A549 (cell line): ENCODE results near the gene REEP6. TPM values are rescaled to one million over a fixed set of nuclear protein-coding genes. Genes with fewer than 3 reads are reported as not detected.

Experiments used
- ATAC-seq, 2 experiments: fragments of 200-7000 bp in 1 of 2; fragments of >200 bp in 1 of 2; cut with Nextera tagmentation in 1 of 2; cut with Tn5 transposase in 1 of 2; 3 replicates each; pipeline versions ENCODE4 v1.8.0 to v1.9.1; 2018 to 2020; ENCODE audit warnings: mild to moderate bottlenecking in 1 of 2, moderate library complexity in 1 of 2
- CTCF ChIA-PET: fragments of 300-600 bp; sonication (Branson Sonifier 250); formaldehyde crosslinking; extraction: SDS; loops from one replicate; lab custom pipeline; 2021; ENCODE audit warnings: antibody characterized with exemption, inconsistent platforms; lab: Yijun Ruan, JAX
- POLR2A ChIA-PET: fragments of 350-600 bp; formaldehyde crosslinking; extraction: SDS; loops from one replicate; lab custom pipeline; 2021; ENCODE audit warnings: antibody characterized with exemption, inconsistent platforms; lab: Yijun Ruan, JAX
- DNase-seq, 2 experiments: peaks; one replicate each; pipeline versions ENCODE4 v3.0.0 to v3.0.0-alpha.2; 2011 to 2016; ENCODE audit warnings: low read depth in 1 of 2, low spot score in 1 of 2
- FAIRE-seq: peaks from 2 replicates; lab custom pipeline; 2011; peaks lifted over from hg19 to GRCh38; lab: Jason Lieb, UNC
- H3K27ac ChIP-seq, 2 experiments: fragments of >200 bp; sonication (Bioruptor Twin); formaldehyde crosslinking; 3 replicates each; pipeline ENCODE4 v1.5.1; 2016 to 2017
- H3K4me1 ChIP-seq: fragments of >200 bp; sonication (Bioruptor Twin); formaldehyde crosslinking; 3 replicates; pipeline ENCODE4 v1.6.1; 2016
- H3K4me2 ChIP-seq: fragments of >200 bp; sonication (Bioruptor Twin); formaldehyde crosslinking; 3 replicates; pipeline ENCODE4 v1.6.1; 2016
- H3K4me3 ChIP-seq: fragments of >200 bp; sonication (Bioruptor Twin); formaldehyde crosslinking; 3 replicates; pipeline ENCODE4 v1.5.1; 2016
- H3K9me3 ChIP-seq: fragments of >200 bp; sonication (Bioruptor Twin); formaldehyde crosslinking; 3 replicates; pipeline ENCODE4 v1.6.1; 2016
- CEBPB ChIP-seq, 2 experiments: fragments of >200 bp in 1 of 2; sonication (Bioruptor Twin) in 1 of 2; formaldehyde crosslinking in 1 of 2; IDR thresholded peaks; 2 replicates each; pipeline ENCODE4 v1.6.1; 2012 to 2016
- CHD2 ChIP-seq: fragments of 150-350 bp; IDR thresholded peaks from 2 replicates; pipeline ENCODE4 v1.6.1; 2014; ENCODE audit warnings: low read length; ENCODE audit not compliant: partially characterized antibody
- CHD4 ChIP-seq: fragments of 200-600 bp; sonication (generic); IDR thresholded peaks from 2 replicates; pipeline ENCODE4 v1.6.1; 2016; ENCODE audit warnings: antibody characterized with exemption, mild to moderate bottlenecking, borderline replicate concordance
- EP300 ChIP-seq, 2 experiments: fragments of >200 bp; sonication (Bioruptor Twin); formaldehyde crosslinking; IDR thresholded peaks; 2 replicates in 1 of 2; 3 replicates in 1 of 2; pipeline ENCODE4 v1.6.1; 2016 to 2017
- ESRRA ChIP-seq: fragments of 150-350 bp; IDR thresholded peaks from 2 replicates; pipeline ENCODE4 v1.6.1; 2014; ENCODE audit warnings: mild to moderate bottlenecking, low read length, borderline replicate concordance
- FOSB ChIP-seq: fragments of 250-450 bp; sonication (Bioruptor Pico); IDR thresholded peaks from 2 replicates; pipeline ENCODE4 v1.5.0; 2020; ENCODE audit warnings: mild to moderate bottlenecking, moderate library complexity
- FOSL2 ChIP-seq, 2 experiments: fragments of 450-650 bp in 1 of 2; fragments of >200 bp in 1 of 2; sonication (Bioruptor Twin) in 1 of 2; formaldehyde crosslinking; IDR thresholded peaks; 2 replicates each; pipeline versions ENCODE4 v1.5.0 to v1.6.1; 2016 to 2020; ENCODE audit warnings: mild to moderate bottlenecking in 1 of 2, moderate library complexity in 1 of 2
- FOXS1 ChIP-seq: fragments of 250-450 bp; sonication (Bioruptor Pico); IDR thresholded peaks from 2 replicates; pipeline ENCODE4 v1.5.0; 2020; ENCODE audit warnings: mild to moderate bottlenecking, moderate library complexity
- GATA3 ChIP-seq: IDR thresholded peaks from 2 replicates; pipeline ENCODE4 v1.6.1; 2012; ENCODE audit warnings: borderline replicate concordance
- JUN ChIP-seq, 2 experiments: fragments of >200 bp; sonication (Bioruptor Twin); formaldehyde crosslinking; IDR thresholded peaks; 2 replicates in 1 of 2; 3 replicates in 1 of 2; pipeline ENCODE4 v1.6.1; 2016 to 2017
- JUNB ChIP-seq: fragments of >200 bp; sonication (Bioruptor Twin); formaldehyde crosslinking; IDR thresholded peaks from 2 replicates; pipeline ENCODE4 v1.6.1; 2016
- KDM5A ChIP-seq: fragments of 200-600 bp; sonication (generic); IDR thresholded peaks from 2 replicates; pipeline ENCODE4 v1.6.1; 2016; ENCODE audit warnings: antibody characterized with exemption, mild to moderate bottlenecking
- POLR2A ChIP-seq: IDR thresholded peaks from 2 replicates; pipeline ENCODE4 v1.6.1; 2012; ENCODE audit warnings: mild to moderate bottlenecking, low read length
- POLR2AphosphoS2 ChIP-seq: conservative IDR thresholded peaks from 2 replicates; pipeline ENCODE4 v1.6.1; 2012; ENCODE audit warnings: low read length, improper control_type of control experiment, inconsistent platforms
- RAD21 ChIP-seq, 2 experiments: fragments of >200 bp in 1 of 2; sonication (Bioruptor Twin) in 1 of 2; formaldehyde crosslinking in 1 of 2; IDR thresholded peaks in 1 of 2; conservative IDR thresholded peaks in 1 of 2; 2 replicates in 1 of 2; 3 replicates in 1 of 2; pipeline ENCODE4 v1.6.1; 2012 to 2018; ENCODE audit warnings: inconsistent platforms in 1 of 2
- ZC3H11A ChIP-seq: fragments of 450-650 bp; IDR thresholded peaks from 2 replicates; pipeline ENCODE4 v1.6.1; 2014; ENCODE audit warnings: antibody characterized with exemption, mild to moderate bottlenecking
- ZSCAN20 ChIP-seq: fragments of 250-450 bp; sonication (Bioruptor Pico); IDR thresholded peaks from 2 replicates; pipeline ENCODE4 v1.8.0; 2022; ENCODE audit warnings: mild to moderate bottlenecking, moderate library complexity
- WGBS: methylation state at CpG from one replicate; pipeline ENCODE4 v1.1.6; 2017; ENCODE audit errors: missing lambda C conversion rate; 5-methylcytosine and 5-hydroxymethylcytosine counted together
- polyA plus RNA-seq, 4 experiments: library from polyadenylated mRNA; depleted of rRNA in 3 of 4; stranded (reverse); fragments of >200 nt; fragmentation: RNase III in 1 of 4; extraction: RNeasy Plus Mini Kit Qiagen cat#74134 plus additional on column Dnase treatment in 1 of 4; gene quantifications; 2 replicates in 3 of 4; 3 replicates in 1 of 4; pipeline ENCODE4 v1.2.3, GENCODE V29; 2011 to 2017
- TF ChIP-seq, protein P1 (sequence below): fragments of 250-450 bp; sonication (Bioruptor Pico); IDR thresholded peaks from 2 replicates; pipeline ENCODE4 v1.5.0; 2020; ENCODE audit warnings: low read depth, mild to moderate bottlenecking, moderate library complexity
- TF ChIP-seq, protein P2 (sequence below): fragments of 450-650 bp; IDR thresholded peaks from 2 replicates; pipeline ENCODE4 v1.6.1; 2014; ENCODE audit warnings: antibody characterized with exemption
- TF ChIP-seq, protein P3 (sequence below): fragments of >200 bp; sonication (Bioruptor Twin); formaldehyde crosslinking; IDR thresholded peaks from 3 replicates; pipeline ENCODE4 v1.5.1; 2016
- TF ChIP-seq, protein P4 (sequence below): IDR thresholded peaks from 2 replicates; pipeline ENCODE4 v1.6.1; 2012

The REEP6 gene
- polyA plus RNA-seq, 2 of the 4 experiments (the other 2 are of a cell fraction), result 1.8 to 4.8 TPM

DNA sequence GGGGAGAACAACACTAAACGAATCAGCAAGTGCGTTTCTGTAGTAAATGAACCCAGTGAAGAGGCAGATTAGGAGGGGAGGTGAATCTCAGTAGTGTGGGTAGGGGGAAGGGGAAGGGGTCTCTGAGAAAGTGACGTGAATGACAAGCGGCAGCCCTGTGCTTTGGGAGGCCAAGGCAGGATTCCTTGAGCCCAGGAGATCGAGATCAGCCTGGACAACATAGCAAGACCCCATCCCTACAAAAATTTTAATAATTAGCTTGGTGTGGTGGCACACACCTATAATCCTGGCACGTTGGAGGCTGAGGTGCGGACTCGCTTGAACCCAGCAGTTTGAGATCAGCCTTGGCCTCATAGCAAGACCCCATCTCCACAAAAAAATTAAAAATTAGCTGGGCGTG lies 41.0 kb downstream of the REEP6 start:
- TF ChIP-seq POLR2A (no peak), KDM5A (no peak), ESRRA (no peak), FOSL2 (IDR thresholded peaks at IDR 0.05) (no peak), FOSL2 (CRISPR knock-in tag; IDR thresholded peaks at IDR 0.05) (no peak), JUNB (no peak), RAD21 (conservative IDR thresholded peaks at IDR 0.05 in 1 of 2, IDR thresholded peaks at IDR 0.05 in 1 of 2) (no peak), POLR2AphosphoS2 (no peak), ZC3H11A (no peak)
- TF ChIP-seq, protein P1, sequence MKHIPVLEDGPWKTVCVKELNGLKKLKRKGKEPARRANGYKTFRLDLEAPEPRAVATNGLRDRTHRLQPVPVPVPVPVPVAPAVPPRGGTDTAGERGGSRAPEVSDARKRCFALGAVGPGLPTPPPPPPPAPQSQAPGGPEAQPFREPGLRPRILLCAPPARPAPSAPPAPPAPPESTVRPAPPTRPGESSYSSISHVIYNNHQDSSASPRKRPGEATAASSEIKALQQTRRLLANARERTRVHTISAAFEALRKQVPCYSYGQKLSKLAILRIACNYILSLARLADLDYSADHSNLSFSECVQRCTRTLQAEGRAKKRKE (CRISPR knock-in tag), result no peak
- TF ChIP-seq, protein P2, sequence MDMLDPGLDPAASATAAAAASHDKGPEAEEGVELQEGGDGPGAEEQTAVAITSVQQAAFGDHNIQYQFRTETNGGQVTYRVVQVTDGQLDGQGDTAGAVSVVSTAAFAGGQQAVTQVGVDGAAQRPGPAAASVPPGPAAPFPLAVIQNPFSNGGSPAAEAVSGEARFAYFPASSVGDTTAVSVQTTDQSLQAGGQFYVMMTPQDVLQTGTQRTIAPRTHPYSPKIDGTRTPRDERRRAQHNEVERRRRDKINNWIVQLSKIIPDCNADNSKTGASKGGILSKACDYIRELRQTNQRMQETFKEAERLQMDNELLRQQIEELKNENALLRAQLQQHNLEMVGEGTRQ, result no peak
- ATAC-seq (no peak), DNase-seq (no peak), FAIRE-seq (no peak)
- WGBS, result 77% methylated on average over 9 of the region's 9 CpGs
- Histone ChIP-seq H3K4me1 (no peaks in the 10 kb centered on the region), H3K9me3 (0 out of 3 replicates have a peak, but pooled peaks cover 3% of the 10 kb centered on the region), H3K4me2 (no peak overlapping the region), H3K4me3 (no peak overlapping the region), H3K27ac (no peak overlapping the region)
- CTCF ChIA-PET, result no interaction called here
- POLR2A ChIA-PET, result no interaction called here

DNA sequence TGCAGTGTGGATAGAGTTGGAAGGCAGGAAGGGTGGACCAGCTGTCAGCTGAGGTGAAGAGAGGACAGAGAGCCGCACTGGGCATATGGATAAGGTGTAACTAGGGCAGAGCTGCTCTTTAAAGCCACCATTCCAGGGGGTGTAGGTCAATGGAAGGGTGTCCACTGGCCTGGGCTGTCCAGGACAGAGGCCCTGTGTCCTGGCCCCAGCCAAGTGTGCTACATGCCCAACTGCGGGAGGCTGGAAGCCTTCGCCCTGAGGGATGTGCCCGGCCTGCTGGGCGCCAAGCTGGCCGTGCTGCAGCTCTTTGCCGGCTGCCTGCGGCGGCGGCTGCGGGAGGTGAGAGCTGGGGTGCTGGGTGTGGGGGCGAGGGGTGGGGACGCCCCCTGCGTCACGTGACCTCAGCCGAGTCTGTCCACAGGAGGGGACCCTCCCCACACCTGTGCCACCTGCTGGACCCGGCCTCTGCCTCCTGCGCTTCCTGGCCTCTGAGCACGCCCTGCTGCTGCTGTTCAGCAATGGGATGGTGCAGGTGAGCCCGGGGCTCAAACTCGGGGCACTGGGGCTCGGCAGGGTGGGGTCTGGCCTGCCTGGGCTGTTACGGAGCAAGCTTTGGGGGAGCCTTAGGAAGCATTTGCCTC lies 42.6 kb downstream of the REEP6 start:
- no peak overlapping the region for H3K4me3 ChIP-seq
- DNase-seq, result no peak
- WGBS, result 75% methylated on average over 4 of the region's 23 CpGs
- no peaks in the 10 kb centered on the region for H3K4me1 ChIP-seq
- peak; percentile 44 to 49; a peak in 3 of 6 replicates for ATAC-seq
- ChIA-PET CTCF (interaction anchor here (1.0 to 3.4 kb wide), 3 partner anchors 8 to 33 kb away, joined by 3 to 19 read pairs (median 6); no protein-coding TSS in a partner anchor), POLR2A (no interaction called here)
- no peak for FAIRE-seq
- H3K27ac ChIP-seq, result no peak overlapping the region
- H3K4me2 ChIP-seq, result no peak overlapping the region
- no peak for TF ChIP-seq GATA3
- TF ChIP-seq, protein P3, sequence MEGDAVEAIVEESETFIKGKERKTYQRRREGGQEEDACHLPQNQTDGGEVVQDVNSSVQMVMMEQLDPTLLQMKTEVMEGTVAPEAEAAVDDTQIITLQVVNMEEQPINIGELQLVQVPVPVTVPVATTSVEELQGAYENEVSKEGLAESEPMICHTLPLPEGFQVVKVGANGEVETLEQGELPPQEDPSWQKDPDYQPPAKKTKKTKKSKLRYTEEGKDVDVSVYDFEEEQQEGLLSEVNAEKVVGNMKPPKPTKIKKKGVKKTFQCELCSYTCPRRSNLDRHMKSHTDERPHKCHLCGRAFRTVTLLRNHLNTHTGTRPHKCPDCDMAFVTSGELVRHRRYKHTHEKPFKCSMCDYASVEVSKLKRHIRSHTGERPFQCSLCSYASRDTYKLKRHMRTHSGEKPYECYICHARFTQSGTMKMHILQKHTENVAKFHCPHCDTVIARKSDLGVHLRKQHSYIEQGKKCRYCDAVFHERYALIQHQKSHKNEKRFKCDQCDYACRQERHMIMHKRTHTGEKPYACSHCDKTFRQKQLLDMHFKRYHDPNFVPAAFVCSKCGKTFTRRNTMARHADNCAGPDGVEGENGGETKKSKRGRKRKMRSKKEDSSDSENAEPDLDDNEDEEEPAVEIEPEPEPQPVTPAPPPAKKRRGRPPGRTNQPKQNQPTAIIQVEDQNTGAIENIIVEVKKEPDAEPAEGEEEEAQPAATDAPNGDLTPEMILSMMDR, result no peak
- TF ChIP-seq FOSB (CRISPR knock-in tag), result no peak
- TF ChIP-seq JUN (IDR thresholded peaks at IDR 0.05), result no peak
- TF ChIP-seq FOXS1 (CRISPR knock-in tag), result no peak
- TF ChIP-seq CHD4, result no peak
- TF ChIP-seq ESRRA, result no peak
- no peak for TF ChIP-seq EP300 (IDR thresholded peaks at IDR 0.05)
- TF ChIP-seq CEBPB (IDR thresholded peaks at IDR 0.05), result no peak
- no peak for TF ChIP-seq CHD2
- no peak for TF ChIP-seq POLR2A
- no peak for TF ChIP-seq JUNB
- TF ChIP-seq ZSCAN20 (CRISPR knock-in tag), result no peak
- TF ChIP-seq, protein P4, sequence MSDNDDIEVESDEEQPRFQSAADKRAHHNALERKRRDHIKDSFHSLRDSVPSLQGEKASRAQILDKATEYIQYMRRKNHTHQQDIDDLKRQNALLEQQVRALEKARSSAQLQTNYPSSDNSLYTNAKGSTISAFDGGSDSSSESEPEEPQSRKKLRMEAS, result no peak
- 0 out of 3 replicates have a peak, but pooled peaks cover 3% of the 10 kb centered on the region for H3K9me3 ChIP-seq
